IPS DF 19.7 (cell line): Measurements from ENCODE around the gene NEB.
"Not testable (repeated sequence)": the region's sequence is repeated elsewhere in the genome, so short reads cannot be mapped to it uniquely, and the experiment has no call there.

Source experiments
- DNase-seq: peaks from one replicate; pipeline ENCODE4 v3.0.0-alpha.2; 2013; ENCODE audit warnings: low read depth, low spot score

NEB gene

GRCh38 chr2:151611351-151611750, 122.9 kb downstream of the NEB start:
- no peak for DNase-seq

DNA sequence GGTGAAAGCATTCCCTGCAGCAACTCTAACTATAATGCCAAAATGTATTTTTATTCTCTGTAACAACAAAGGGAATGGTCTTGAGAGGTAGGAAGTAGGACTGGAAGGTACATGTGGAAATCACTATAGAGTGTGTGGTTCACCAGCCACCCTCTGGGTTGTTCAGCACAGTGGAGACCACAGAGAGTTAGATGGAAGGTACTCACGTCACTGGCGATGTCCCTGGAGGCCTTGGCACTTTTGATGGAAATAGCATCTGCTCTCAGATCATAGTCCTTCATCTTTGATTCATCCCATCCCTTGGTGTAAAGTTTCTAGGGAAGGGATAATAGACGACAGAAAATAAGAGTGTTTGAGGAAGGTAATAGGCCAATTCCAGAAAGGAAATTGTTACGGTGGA, 124.0 kb downstream of the NEB start:
- no peak for DNase-seq

GRCh38 chr2:151609705-151610104, 124.6 kb downstream of the NEB start:
- no peak for DNase-seq

GRCh38 chr2:151607459-151608424, 126.5 kb downstream of the NEB start:
- not testable (repeated sequence) for DNase-seq

DNA sequence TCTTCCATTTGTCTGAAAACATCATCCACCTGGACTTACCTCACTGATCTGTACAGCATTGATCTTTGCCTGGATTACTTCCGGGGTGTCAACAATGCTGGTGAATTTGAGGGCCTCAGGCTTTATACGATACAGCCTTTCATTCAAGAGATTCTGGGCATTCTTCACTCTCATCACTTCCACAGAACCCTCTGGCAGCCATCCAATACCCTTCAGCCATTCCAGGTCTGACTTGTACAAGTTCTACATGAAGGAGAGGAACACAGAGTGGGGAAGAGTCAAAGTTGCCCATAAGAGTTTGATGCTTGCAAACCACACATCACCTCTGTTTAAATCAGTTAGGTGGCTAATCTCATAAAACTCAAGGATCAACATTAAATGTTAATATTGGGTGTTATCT, 130.7 kb downstream of the NEB start:
- not testable (repeated sequence) for DNase-seq

GRCh38 chr2:151602402-151602801, 131.9 kb downstream of the NEB start:
- DNase-seq = not testable (repeated sequence)

DNA sequence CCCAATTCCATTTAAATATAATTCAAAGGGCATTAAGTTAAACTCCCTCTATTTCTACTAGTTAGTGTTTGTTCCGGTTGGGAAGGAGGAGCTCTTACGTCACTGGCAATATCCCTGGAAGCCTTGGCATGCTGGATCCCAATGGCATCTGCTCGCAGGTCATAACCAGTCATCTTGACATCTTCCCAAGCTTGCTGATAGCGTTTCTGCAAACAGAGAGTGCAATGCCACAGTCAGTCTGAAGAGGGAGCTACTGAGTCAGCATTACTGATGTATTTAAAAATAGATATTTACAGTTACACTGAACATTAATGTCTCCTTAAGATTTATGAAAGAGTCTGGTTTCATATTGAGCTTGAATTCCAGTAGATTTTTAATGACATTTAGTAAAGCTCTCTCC, 132.5 kb downstream of the NEB start:
- DNase-seq = not testable (repeated sequence)

DNA sequence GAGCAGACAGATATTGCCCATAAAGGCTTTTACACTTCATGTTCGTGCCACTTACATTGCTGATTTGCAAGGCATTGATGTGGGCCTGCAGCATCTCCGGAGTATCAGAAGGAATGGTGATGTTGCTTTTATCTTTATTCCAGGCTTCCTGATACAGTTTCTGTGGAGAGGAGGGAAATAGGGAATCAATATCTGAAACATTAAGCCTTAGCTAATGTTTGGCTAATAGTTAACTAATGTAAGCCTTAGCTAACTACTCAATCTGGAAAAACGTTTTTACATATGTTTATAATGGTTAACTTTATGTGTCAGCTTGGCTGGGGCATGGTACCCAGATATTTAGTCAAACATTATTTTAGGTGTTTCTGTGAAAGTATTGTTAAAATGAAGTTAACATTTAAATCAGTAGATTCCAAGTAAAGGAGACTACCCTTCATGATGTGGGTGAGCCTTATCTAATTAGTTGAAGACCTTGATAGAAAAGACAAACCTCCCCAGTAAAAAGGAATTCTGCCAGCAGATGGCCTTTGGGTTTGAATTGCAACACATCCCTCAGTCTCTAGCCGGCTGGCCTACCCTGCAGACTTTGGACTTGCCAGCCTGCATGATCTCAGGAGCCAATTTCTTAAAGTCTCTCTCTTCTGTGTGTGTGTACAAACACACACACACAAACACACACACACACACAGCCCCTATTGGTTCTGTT, 137.2 kb downstream of the NEB start:
- not testable (repeated sequence) for DNase-seq

DNA sequence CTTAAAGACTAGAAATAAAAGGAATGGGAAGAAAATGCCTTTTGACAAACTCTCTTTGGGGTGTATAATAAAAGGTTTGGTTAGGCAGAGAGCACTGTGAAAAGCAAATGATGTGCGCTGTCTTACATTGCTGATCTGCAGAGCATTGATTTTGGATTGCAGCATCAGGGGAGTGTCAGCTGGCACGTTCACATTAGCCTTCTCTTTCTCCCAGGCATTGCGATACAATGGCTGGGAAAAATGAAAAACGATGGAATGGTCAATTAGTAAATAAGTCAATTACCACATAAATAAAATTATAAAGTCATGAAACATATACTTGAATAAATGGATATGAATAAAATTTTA, 142.4 kb downstream of the NEB start:
- DNase-seq = not testable (repeated sequence)

DNA sequence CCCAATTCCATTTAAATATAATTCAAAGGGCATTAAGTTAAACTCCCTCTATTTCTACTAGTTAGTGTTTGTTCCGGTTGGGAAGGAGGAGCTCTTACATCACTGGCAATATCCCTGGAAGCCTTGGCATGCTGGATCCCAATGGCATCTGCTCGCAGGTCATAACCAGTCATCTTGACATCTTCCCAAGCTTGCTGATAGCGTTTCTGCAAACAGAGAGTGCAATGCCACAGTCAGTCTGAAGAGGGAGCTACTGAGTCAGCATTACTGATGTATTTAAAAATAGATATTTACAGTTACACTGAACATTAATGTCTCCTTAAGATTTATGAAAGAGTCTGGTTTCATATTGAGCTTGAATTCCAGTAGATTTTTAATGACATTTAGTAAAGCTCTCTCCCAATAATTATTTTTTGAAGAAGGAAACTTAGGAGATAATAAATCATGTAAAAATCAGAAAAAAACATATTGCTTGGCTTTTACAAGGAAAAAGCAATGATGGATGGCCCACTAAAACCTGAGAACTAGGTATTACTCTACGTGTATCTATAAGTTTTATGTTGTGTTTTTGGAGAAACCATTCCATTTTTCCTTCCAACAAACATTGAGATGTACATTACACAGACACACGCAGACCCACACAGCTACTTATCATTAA, 142.9 kb downstream of the NEB start:
- not testable (repeated sequence) for DNase-seq

GRCh38 chr2:151581300-151581699, 153.0 kb downstream of the NEB start:
- DNase-seq = not testable (repeated sequence)

DNA sequence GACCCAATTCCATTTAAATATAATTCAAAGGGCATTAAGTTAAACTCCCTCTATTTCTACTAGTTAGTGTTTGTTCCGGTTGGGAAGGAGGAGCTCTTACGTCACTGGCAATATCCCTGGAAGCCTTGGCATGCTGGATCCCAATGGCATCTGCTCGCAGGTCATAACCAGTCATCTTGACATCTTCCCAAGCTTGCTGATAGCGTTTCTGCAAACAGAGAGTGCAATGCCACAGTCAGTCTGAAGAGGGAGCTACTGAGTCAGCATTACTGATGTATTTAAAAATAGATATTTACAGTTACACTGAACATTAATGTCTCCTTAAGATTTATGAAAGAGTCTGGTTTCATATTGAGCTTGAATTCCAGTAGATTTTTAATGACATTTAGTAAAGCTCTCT, 153.6 kb downstream of the NEB start:
- not testable (repeated sequence) for DNase-seq

DNA sequence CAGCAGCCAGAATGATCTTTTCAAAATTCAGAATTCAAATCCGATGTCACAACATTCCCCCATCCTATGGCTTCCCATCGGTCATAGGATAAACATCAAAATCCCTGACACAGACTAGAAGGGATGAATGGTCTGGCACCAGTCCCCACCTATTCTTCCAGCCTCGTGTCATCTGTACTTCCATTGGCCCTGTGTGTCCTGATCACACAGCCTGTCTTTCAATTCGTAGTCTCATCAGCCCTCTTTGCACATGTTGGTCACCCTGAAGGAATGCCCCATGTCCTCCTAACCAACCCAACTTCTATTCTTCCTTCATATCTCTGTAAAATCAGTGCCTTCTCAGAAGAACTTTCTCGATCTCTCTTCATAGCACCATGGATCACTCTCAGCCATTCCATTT, 157.2 kb downstream of the NEB start:
- no peak for DNase-seq

DNA sequence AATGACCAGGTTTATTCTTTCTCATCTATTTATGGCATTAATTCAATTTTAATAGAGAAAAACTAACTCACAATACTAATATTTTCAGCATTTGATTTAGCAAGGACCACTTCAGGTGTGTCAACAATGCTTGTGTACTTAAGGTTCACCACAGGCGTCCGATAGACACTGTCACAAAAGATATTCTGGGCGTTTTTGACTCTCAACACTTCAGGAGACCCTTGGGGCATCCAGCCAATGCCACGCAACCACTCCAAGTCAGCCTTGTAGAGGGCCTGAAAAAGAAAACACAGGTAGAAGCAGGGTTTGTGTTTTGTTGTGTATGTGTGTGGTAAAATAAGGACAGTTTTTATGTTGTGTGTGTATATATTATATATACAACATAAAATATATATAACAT, 158.2 kb downstream of the NEB start:
- DNase-seq = no peak

DNA sequence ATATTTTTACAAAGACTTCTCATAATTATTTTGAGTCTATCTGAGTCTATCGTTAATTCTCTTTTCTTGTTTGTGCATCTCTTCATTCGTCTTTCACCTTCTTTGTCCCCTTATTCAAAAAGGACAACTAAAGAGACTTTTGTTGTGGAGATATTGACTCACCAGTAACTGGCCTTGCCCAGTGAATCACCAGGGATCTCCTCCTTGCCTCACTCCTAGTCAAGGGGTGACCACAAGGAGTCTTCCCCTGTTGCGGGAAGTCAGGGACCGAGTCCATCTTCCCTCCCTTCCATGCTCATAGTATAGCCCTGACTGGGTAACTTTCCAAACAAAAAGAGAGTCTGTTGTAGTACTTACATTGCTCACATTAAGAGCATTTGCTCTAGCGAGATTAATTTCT, 158.9 kb downstream of the NEB start:
- DNase-seq = no peak

DNA sequence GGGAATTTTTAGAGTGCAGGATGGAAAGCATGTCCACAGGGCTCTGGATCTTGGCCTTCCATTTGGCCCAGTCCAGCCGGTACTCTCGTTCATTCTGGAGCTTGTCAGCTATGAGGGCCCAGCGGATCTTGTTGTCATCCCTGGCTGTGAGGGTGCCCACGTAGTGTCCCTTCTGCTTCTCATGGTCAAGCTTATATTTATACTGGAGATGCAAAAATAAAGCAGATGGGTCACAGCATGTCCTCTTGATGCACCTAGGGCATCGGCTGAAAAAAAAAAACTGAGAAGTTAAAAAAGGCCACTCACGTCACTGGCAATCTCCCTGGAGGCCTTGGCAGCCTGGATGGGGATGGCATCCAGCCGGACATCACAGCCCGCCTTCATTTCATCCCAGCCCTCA, 164.1 kb downstream of the NEB start:
- DNase-seq = no peak

GRCh38 chr2:151569167-151569566, 165.1 kb downstream of the NEB start:
- no peak for DNase-seq

DNA sequence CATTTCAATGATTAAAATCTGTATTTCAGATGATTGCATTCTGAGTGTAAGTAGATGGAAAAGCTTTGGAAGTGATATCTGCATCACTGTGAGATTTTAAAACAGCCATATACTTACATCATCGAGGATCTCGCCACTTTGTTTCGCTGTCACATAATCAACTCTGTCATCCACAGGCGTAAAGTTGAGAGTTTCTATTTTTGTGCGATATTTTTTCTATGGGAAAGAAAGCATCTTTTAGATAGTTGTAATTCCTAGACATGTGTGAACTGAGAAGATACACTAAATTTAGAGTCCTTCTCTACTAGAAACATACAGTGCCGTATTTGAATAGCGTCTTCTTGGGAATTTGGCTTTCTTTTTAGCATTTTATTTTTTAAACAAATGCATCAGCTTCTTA, 165.8 kb downstream of the NEB start:
- no peak for DNase-seq

GRCh38 chr2:151567006-151567405, 167.3 kb downstream of the NEB start:
- DNase-seq = no peak

DNA sequence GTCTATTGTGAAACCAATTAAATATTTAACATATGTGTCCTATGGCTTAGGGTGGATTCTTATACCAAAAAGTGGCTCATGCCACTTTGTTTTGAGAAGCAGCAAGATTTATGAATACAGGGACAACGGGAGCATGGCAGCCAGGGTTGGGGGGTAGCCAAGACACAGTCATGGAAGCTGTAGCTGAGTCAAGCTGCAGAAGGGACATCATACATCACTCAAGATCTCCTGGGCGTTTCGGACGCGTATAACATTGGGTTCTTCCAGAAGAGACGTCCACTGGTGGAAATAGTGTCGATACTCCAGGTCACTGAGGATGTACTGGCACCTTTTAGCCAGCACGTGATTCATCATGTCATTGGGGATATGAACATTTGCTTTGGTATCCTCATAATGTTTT, 171.9 kb downstream of the NEB start:
- DNase-seq = no peak

DNA sequence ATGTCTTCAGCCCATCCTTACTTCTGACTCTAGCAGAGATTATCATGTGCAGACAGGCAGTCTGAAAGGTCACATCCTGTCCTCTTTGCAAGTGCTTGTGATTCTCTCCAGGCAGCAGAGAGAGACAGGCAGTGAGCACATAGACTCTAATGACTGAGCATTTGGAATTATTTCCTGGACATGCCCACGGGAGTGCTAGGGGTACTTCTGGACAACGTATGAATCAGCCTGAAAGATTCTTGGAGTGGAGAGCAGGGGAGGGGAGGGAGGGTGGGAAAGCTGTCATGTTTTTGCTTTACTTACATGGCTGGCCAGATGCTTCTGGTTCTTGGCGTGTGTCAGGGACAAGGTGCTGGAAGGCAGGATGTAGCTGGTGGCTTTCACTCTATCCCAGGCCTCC, 174.0 kb downstream of the NEB start:
- DNase-seq = no peak

- DNase-seq = not testable (repeated sequence)
Measured at GRCh38 chr2:151559431-151559830, 174.8 kb downstream of the NEB start.
